GM19193 (cell line): ENCODE data around the gene GOLGA6L2.

Source experiments
- POLR2A ChIP-seq: IDR thresholded peaks from 4 replicates; pipeline ENCODE4 v1.6.1; 2011; ENCODE audit not compliant: insufficient read depth, insufficient read length; ENCODE audit errors: extremely low read depth

The GOLGA6L2 gene

GRCh38 chr15:23402140-23402539 is 44.9 kb downstream of the GOLGA6L2 start:
- no peak for TF ChIP-seq POLR2A

GRCh38 chr15:23401627-23402026 is 45.4 kb downstream of the GOLGA6L2 start:
- no peak for TF ChIP-seq POLR2A

- no peak for TF ChIP-seq POLR2A
These were observed 49.3 kb downstream of the GOLGA6L2 start for GRCh38 chr15:23397779-23398178.

- no peak for TF ChIP-seq POLR2A
These were observed 51.2 kb downstream of the GOLGA6L2 start for GRCh38 chr15:23395832-23396231.

- TF ChIP-seq POLR2A: no peak
These were observed 51.9 kb downstream of the GOLGA6L2 start for GRCh38 chr15:23395030-23395692.
